Measurements from ENCODE around the gene PRG2.
"Not testable (repeated sequence)": the region's sequence is repeated elsewhere in the genome, so short reads cannot be mapped to it uniquely, and the experiment has no call there.

Gene PRG2

DNA sequence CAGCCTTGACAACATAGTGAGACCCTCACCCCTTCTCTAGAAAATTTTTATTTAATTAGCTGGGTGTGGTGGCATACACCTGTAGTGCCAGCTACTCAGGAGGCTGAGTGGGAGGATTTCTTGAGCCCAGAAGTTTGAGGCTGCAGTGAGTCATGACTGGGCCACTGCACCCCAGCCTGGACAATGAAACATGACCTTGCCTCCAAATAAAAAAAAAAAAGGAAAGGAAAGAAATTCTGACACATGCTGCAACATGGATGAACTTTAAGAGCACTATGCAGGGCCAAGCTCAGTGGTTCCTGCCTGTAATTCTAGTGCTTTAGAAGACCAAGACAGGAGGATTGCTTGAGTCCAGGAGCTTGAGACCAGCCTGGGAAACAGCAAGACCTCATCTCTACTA lies 27.7 kb upstream of the PRG2 start:
- no peak for DNase-seq

DNA sequence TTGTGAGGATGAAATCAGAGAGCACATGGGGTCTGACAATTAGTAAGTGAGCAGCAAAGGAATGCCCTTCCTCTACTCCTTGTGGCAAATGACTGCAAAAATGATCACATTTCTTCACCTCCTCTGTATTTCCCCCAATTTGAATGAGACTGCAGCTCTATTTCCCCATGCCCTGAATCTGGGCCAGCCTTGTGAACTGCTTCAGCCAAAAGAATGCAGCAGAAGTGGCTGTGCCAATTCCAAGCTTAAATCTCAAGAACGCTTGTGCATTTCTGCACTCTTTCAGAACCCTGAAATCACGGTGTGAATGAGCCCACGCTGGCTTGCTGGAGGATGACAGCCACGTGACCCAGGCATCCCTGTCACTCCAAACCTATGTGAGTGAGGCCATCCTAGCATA lies 26.6 kb upstream of the PRG2 start:
- DNase-seq, result no peak

DNA sequence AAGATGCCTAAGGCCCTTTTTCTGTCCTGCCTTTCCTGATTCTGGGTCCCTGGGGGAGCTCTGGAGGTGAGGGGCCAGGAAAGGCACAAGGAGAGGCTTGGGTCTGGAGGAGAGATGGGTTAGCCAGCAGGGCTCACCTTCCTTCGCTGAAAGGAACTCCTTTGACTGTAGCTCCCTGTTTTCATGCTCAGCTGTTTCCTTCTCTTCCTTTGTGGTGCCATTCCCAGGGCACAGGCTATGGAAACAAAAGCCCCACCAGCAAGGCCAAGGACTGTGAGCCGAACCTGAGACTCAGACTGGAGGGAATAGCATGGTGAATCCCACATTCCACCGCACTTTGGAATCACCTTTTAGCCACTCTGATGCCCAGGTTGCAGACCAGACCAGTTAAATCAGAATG lies 26.0 kb upstream of the PRG2 start:
- DNase-seq, result no peak

DNA sequence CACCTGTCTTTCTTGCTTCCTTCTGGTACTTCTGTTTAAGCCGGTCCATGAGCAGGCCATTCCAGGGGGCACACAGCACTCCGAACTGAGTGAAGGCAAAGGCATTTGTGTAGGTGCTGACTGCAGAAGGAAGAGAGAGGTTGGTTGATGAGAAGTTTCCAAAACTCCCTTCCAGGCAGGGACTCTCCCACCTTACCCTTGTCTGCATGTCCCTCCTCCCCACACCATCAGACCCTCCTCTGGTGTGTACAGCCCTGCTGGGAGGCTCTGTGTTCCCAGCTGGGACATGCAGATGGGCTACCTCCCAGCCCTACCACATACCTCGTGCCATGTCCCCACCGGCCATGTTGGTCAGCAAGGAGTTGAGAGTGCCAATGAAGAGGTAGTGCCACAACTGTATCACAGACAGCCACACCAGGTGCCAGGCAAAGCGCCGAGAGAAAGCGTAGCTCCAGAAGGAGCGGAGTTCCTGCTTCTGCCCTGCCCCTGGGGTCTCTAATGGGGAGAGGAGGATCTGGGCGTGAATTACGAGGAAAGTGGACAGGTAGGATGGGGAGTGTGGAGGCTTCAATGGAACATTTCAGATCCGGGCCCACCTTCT lies 24.3 kb upstream of the PRG2 start:
- no peak for DNase-seq

DNA sequence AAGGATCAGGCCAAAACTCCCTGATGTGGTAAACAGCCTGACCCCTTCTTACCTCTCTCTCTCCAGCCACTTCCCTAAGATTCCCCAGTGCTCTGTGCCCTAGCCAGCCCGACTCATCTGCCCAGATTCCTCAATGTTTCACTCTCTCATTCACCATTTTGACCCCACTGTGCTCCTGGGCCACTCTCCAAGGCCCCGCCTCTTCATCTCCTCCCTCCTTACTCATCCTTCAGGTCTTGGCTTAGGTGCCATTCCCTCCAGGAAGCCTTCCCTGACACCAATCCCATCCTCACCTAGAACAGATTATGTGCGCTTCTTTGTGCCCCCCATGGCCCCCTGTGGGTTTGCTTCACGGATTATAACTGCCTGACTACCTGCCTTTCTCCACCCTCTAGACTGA lies 23.2 kb upstream of the PRG2 start:
- DNase-seq, result no peak

DNA sequence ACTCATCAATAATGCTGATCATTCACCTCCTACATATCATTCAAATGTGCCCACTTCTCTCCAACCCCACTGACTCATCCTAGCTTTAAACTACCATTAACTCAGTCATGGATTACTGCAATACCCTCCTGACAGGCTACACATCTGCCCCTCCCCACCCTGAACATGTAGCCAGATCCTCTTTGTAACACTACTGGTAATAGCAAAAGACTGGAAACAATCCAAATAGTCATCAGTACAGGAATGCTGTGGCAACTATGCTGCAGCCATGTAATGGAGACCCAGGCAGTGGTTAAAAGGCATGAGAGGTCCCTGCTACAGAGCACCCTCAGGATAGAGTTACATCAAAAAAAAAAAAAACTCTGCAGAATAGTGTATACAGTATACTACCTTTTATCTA lies 19.8 kb upstream of the PRG2 start:
- no peak for DNase-seq

DNA sequence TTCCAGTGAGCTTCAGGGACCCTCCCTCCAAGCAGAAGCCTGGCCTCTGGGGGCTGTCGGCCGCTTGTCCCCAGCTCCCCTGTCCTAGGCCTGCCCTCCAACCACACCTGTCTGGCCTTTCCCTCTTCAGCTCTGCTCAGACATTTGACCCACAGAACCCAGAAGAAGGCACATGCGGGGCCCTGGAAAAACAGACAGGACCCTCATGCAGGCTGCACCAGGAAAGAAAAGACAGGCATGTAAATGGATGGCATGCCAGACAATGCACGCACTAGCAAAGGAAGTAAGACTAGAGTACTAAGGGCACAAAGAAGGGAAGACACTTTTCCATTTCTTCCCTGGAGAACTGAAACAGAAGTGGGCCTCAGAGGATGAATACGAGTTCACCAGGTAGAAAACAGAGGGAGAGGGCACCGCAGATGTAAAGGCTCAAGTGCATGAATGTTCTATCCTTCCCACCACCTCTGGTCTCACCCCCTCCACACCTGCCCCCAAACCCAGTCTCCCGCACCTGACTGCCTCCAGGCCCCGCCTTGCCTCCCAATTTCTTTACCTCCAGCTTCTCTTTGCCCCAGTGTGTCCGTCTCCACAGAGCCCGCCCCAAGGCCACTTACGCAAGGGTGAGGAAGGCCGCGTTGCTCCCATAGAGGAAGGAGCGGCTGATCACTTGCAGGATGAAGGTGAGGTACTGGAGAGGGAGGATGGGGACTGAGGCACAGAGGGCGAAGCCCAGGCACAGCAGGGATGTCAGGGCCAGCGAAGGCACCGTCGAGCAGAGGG lies 19.1 kb upstream of the PRG2 start:
- DNase-seq, result no peak

DNA sequence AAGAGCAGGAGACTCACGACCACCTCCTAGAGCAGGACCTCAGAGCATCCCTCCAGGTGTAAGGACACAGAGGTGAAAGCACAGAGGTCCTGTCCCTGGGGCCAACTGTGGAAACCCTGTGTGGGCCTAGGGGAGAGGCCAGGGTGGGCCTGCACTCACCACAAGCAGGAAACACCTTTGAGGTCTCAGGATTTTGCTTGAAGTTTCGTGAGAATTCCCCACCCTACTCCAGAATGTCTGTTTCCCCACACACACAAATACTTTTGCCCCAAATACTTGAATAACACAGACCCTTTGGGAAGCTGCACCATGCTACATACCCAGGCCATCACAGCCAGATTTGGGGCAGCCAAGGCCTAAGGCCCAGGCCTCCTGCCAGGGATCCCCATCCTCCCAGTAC lies 18.3 kb upstream of the PRG2 start:
- DNase-seq, result no peak

DNA sequence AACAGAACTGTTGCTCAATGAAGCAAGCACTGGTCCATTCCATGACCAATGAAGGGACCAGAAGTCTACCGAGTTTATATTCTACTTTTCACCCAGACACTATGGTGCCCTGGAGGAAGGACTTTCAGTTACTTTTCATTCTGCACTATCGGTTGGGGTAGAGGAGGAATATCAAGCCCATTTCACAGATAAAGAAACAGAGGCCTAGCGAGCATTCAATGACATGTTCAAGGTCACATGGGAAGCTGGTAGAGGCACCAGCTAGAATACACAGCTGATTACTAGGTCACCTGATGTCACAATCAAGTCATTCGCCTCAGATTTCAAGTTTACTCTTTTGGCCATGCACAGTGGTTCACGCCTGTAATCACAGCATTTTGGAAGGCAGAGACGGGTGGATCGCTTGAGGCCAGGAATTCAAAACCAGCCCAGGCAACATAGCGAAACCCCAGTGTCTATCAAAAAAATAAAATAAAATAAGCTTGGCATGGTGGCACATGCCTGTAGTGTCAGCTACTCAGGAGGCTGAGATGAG lies 17.6 kb upstream of the PRG2 start:
- DNase-seq, result no peak

DNA sequence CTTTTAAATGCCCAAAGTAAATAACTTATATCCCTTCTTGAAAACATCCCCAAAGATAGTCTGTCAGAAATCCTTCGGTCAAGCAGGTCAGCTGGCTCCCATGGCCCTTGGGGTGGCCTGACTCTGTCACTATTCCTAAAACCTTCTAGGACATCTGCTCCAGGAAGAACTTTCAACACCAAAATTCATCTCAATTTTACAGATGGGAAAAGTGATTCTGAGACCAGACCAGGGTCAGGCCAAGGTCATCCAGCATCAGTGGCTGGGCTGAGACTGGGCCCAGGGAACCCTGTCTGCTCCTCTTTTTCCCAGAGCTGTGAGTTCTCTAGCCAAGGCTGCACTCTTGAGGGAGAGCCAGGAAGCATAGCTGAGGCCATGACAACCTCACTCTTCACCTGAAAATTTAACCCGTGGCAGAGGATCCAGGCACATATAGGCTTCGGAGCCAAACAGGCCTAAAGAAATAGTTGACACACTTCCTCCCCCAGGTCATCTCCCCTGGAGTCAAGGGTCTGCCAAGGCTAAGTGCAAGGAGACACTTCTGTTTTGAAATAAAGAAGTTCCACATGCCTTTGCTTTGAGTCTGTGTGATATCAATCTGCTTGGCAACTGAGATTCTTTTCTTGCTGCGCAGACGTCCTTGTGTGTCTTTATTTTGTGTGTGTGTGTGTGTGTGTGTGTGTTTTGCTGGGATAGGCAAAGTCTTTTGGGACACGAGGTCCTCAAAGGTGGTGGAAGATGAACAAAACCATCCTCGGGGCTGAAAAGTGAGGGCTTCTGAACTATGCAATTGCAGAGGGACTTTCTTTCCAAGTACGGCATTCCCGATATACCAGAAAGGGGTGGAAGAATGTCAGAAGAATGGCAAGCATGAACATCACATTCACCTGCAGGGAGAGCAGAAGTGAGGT lies 16.8 kb upstream of the PRG2 start:
- DNase-seq, result no peak

DNA sequence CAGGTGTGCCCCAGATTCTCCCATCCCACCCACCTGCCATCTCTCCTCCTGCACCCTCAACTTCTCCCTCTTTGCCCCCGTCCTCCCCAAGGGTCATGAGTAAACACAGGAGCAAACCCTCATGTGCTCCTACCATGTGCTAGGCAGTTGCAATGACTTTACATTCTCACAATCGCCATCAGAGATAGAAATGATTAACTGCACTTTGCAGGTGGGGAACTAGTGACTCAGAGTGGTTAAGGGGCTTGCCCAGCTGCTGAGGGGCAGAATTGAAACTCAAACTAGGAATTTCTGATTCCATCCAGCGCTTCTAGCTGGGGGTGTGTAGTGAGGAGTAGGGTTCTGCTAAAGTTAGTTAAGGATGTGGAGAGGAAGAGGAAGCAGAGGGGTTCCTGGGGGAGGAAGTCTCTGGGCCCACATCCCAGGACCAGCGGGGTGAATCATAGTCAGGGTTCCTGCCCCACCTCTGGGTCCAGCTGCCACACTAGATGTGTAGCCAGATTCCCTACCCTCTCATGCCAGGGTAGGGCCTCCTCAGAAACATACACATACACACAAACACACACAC lies 16.0 kb upstream of the PRG2 start:
- DNase-seq, result no peak

DNA sequence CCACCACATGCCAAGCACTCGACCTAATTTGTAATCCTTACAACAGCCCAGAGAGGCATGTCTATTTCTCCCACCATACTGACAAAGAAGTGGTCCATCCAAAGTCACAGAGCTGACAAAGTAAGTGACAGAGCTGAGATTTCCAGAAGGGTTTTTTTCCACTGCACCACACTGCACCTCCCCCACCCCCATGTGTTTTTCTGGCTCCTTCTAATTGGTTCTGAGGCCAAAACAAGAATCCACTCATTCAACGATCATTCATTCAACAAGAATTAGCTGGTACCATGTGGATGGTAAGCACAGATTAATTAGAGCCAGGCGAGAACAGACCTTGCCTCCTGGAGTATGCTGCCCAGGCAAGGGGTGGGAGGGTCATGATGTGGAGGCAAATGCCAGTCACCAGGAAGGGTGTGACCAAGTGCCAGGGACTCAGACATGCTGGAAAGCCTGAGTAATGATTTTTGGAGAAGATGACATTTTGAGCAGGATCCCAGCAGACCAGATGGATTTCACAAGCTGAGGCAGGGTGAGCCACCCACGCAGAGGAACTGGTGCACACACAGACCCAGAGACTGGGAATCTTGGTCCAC lies 14.9 kb upstream of the PRG2 start:
- DNase-seq, result no peak

DNA sequence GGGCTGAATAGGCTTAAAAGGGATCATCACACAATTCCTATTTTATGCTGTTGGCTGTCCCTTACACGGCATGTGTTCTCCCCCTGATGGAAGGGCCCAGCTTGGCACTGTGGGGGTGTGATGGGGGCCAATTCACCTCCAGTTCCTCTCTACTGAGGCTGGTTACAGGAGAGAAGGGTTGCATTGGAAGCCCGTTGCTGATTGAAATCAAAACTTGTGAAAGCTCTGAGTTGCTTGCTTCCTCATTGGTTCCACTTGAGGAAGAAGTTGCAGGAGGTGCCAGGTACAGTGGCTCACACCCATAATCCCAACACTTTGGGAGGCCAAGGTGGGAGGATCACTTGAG lies 13.3 kb upstream of the PRG2 start:
- DNase-seq, result no peak

DNA sequence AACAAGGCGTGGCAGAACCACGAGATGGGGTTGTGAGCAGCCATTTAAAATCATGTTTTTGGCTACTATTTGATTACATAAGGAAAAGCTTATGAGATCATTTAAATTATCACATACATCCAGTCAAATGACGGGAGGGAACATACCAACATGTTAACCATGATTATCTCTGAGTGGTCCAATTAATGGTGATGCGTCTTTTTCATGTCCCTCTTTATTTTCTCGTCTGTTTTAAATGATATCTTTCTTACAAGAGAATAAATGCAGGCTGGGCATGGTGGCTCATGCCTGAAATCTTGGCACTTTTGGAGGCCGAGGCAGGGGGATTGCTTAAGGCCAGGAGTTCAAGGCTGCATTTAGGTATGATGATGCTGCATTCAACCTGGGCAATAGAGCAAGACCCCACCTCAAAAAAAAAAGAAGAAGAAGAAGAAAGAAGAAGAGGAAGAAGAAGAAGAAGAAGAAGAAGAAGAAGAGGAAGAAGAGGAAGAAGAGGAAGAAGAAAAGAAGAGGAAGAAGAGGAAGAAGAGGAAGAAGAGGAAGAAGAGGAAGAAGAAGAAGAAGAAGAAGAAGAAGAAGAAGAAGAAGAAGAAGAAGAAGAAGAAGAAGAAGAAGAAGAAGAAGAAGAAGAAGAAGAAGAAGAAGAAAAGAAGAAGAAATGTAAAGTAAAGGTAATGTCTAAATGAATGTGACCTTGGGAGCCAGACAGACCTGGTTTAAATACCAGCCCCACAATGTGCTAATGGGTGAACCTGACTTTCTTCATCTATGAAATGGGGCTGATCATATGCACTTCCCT lies 12.8 kb upstream of the PRG2 start:
- DNase-seq, result not testable (repeated sequence)

DNA sequence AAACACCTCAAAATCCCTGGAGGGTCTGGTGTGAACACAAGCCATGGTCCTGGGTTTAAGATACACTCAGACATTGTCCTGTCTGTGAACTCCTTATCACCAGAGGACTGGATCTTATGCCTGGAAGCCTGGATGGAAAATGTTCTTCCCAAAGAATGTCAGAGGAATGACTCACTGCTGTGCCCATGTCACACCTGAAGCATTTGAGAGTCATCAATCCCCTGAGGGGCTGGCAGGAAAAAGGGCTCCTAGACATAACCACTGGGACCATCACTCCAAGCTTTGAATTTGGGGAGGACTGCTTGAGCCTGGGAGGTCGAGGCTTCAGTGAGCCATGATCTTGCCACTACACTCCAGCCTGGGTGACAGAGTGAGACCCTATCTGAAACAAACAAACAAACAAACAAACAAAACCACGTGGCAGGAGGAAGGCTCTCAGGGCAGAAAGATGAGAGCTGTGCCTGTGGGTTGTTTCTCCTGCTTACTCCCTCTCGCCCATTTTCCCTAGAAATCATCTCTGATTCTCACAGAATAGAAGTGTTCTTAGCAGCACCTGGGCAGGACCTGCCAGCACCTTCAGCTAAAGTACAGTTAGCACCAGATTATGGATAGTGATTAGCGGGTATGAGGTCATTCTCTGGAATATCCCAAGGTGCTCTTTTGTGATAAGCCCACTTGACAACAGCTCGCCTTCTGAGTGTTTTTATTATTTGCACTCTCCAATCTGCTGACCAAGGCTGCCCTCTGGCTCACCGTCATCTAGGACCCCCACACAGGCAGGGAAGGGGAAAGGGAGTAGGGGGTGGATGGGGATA lies 11.9 kb upstream of the PRG2 start:
- no peak for DNase-seq

DNA sequence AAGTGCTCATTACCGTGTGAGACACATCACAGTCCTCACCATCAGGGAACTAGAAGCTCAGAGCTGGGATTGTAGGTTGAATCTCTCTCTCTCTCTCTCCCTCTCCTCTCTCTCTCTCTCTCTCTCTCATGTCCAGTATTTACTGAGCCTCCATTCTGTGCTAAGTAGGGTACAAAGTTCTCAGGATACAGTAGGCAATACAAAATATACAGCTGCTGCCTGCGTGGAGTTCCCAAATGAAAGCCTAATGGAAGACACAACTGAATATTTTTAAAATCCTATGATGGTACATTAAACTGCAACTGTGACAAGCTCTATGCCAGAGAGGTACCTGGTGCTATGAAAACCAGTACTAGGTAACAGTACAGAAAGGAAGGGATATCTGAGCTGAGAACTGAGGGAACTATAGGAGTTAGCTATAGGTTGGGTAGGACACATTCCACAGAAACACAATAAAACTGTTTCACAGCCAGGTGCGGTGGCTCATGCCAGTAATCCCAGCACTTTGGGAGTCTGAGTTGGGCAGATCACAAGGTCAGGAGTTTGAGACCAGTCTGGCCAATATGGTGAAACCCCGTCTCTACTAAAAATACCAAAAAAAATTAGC lies 9.6 kb upstream of the PRG2 start:
- DNase-seq, result no peak

DNA sequence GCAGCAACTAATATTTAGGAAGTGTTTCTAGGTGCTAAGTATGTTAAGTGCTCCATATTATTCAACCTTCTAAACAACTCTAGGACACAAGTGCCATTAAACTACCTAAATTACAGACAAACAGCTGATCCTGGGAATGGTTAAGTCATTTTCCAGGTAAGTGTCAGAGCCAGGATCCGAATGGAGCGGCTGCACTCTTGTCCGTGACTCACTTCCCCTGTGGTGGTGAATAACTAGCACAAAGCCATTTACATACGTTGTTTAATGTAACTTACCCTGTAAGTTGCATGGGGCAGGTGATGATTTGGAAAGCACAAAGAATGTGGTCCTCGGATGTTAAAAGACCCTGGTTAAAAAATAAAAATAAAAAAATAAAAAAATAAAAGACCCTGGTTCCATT lies 8.8 kb upstream of the PRG2 start:
- no peak for DNase-seq

DNA sequence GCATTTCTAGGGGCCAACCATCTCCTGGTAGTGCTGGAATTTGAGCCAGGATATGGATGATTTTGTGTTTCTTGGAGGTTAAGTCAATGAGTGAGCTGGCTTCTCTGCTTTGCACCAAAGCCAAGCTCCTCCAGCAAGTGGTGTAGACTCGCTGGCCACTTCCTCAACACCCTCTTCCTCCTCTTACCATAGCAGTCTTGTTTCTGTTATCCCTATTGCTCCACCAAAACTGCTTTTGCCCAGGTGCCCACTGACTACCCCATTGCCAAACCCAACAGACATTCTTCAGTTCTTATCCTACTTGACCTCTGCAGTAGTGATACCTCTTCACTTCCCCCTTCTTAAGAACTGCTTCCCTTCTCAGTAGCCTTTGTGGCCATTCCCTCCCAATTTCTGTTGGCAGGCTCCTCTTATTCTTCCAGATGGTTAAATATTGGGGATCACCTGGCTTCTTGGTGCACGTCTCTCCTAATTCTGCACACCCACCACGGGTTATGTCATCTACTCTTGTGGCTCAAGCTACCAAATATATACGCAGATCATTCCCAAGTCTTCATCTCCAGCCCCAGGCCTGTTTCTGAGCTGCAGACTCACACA lies 7.0 kb upstream of the PRG2 start:
- DNase-seq, result no peak

DNA sequence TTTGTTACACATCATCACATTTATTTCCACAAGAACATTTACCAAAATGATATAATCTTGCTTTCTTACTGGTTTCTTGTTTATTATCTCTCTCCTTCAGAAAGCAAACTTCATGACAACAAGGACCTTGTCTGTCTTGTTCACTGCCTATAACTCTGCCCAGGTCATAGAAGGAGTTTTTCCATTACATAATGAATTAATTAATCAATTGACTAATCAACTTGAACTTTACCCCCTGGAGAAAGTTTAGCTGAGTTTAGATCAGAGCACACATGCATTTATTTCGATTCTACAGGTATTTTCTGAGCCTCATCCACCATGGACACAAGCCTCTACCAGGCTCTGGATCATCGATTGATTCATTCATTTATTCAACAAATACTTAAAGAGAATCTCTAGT lies 6.3 kb upstream of the PRG2 start:
- DNase-seq, result no peak

DNA sequence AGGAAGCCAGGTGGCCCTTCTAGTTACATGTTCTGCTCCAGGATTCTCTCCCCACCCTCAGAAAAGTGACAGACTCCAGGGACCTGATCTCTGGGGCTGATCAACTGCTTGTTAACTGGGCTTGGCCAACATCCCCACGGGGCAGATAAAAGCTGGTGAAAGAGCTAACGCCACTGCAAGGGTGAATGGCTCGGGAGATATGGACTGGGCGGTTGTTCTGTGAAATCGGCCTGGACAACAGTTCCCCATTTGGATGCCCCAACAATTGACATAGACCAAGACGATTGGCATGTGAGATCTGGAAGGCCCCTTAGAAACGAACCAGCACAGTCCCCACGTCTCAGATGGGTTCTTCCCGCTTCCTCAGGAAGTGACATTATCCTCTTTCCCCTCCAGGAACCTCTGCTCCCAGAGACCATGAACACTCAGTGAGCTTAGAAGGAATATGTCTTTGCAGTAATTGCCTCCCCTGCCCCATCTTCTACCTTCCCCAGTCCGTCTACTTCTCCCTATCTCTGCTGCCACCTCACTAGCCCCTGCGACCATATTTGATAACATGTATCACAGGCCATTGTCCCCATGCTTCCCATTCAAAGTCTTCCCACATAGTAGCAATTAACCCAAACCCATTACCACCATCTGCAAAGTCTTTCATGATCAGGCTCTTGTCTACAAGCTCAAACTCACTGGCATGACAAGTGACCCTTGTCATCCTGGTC lies 5.6 kb upstream of the PRG2 start:
- no peak for DNase-seq

Data from NCI-H345 (cell line).